HG02610 (cell line): ENCODE measurements around the gene RFX3.

Experiments
- ATAC-seq: cut with Tn5 transposase; IDR thresholded peaks from one replicate; pipeline ENCODE4 v1.9.1; 2021; ENCODE audit warnings: mild to moderate bottlenecking, moderate library complexity; ENCODE audit not compliant: unreplicated experiment

The RFX3 gene

DNA sequence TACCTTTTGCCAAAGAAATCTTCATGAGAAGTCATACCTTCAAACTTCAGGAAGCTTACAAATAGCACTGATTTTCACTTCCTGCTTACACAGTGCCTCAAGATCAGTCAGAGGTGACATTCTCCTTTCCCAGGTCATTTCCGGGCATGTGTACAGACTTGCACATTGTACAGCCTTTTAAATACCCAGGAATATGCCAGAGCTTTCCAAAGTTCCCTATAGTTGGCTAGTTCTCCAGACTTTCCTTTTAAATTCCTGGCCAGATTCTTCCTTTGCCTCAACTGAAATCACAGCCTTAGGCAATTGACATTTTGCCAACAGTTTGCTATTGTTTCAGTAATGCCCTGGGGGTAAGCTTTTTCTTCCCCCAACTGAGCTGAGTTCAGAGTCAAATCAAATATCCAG lies 47.2 kb downstream of the RFX3 start:
- peak; percentile 41 for ATAC-seq

DNA sequence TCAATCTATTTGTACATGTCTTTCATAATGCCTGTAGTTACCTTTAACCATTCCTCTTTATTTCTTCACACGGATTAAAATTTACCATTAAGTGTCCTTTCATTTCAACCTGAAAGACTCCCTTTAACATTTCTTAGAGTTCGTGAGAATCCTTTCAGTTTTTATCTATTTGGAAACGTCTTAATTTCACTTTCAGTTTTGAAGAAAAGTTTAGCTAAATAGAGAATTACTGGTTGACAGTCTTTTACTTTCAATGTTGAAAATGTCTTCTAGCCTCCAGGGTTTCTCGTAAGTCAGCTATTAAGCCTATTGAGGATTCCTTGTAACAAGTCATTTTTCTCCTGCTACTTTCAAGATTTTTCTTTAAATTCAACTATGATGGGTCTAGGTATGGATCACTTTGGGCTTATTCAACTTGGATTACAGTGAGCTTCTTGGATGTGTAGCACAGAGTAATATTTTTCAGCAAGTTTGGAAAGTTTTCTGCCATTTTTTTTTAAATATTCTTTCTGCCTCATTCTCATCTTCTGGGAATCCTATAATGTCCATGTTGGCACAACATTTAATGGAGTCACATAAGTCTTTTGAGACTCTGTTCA lies 48.5 kb downstream of the RFX3 start:
- ATAC-seq, result peak; percentile 18

DNA sequence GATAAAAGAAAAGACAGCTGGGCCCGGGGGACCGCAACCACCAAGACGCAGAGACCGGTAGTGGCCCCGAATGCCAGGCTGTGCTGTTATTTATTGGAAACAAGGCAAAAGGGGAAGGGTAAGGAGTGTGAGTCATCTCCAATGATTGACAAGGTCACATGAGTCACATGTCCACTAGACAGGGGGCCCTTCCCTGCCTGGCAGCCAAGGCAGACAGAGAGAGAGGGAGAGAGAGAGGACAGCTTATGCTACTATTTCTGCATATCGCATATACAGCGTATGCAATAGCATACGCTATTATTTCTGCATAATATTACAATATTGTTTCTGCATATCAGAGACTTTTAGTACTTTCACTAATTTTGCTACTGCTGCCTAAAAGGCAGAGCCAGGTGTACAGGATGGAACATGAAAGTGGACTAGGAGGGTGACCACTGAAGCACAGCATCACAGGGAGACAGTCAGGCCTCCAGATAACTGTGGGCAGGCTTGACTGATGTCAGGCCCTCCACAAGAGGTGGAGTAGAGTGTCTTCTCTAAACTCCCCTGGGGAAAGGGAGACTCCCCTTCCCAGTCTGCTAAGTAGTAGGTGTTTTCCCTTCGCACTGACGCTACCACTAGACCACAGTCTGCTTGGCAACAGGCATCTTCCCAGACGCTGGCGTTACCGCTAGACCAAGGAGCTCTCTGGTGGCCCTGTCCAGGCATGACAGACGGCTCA lies 50.3 kb downstream of the RFX3 start:
- ATAC-seq, result peak; percentile 22

DNA sequence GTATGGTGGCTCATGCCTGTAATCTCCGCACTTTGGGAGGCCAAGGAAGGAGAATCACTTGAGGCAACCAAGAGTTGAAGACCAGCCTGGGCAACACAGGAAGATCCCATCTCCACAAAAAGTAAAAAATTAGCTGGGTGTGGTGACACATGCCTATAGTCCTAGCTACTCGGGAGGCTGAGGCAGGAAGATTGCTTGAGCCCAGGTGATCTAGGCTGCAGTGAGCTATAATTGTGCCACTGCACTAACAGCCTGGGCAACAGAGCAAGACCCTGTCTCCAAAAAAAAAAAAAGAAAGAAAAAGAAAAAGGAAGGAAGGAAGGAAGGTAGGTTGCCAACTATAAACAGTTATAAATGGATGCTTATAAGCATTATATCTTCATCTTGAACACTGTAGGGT lies 51.0 kb downstream of the RFX3 start:
- no peak for ATAC-seq

DNA sequence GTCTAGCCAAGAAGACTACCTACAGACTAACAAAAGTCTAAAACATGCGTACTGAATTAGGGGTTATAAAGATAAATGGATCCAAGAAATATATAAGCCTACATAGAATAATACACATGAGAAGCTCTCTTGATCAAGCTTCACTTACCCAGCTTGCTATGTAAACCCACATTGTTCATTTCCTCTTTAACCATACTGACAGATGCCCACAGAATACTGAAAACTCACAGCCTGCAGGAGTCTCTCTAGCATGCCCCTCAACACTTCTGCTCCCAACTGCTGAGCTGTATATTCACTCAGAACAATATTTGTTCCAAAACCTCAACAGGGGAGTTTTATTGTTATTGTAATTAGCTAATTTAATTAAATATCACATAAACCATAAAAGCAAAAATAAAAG lies 52.4 kb downstream of the RFX3 start:
- peak; percentile 44 for ATAC-seq

DNA sequence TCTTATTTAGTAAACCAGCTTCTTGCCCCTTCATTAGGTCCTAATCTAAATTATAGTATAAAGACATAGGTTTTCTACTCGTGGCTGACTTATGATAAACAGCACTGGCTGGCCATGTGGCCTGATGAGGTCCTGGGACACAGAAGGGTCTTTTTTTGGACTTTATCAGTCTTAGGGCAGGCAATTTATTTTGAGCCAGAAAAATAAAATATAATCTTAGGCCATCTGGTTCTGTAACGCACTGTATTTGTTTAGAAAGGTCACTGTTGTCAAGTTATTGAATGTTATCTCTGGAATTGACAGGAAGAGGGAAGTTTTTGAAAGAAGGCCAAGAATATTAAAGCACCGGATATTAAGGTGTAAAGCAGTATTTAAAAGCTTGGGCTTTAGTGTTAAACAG lies 53.9 kb downstream of the RFX3 start:
- no peak for ATAC-seq

DNA sequence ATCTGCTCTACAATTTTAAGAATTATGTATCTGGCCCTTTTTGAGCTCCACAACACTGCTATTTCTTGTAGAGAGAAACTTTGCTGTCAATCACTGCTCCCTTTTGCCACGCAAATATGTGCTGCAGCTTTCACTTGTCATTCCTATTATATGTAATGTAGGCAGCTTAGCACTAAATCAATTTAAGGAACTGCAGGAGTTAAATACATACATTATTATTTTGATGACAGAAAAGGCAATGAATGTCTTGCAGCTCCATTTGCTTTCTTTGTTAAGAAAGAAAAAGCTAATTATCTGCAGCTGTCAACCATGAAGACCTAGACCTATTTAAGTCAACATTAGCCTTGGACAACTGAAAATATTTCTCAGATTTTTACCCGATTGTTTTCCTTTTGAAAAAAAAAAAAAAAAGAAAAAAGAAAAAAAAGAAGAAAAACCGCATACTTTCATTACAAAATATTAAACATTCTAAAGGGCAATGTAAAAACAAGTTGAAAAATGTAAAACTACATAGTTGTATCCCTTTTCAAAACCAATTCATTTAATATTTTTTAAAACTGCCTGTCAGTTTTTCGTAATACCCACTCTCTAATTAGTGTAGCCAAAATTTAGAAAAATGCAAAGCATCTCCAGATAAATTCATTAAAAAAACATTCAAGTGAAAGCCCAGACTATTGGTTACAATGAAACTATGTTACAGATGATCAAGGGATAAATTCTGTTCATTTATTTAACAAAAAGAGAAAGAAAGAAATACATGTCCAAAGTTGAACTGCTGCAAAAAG lies 57.2 kb downstream of the RFX3 start:
- ATAC-seq, result no peak

DNA sequence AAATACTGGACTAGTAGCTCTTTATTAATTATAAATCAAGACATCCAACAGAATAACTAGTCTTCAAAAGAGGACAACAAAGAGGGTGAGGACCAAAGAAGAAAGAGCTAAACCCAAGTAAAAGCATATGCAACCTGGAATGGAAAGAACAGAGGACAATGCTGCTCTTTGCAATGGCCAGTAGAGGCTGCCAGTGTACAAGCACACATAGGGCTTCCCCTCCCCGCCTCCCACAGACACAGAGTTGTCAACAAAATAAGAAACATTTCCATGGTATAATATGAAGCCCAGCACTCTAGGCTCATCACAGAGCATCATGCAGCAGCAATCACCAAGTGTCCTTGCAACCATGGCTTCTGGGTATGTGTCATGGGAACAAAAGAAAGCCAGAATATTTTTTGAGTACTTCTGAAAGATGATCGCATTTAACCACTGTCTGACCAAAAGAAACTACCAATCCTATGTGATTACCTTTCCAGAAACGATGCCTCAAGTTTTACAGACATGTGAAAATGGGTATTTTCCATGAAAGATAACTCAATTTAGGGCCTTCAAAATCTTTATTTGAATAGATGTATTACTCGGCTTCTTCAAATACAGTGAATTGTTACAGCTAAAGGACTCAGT lies 58.1 kb downstream of the RFX3 start:
- peak; percentile 93 for ATAC-seq

DNA sequence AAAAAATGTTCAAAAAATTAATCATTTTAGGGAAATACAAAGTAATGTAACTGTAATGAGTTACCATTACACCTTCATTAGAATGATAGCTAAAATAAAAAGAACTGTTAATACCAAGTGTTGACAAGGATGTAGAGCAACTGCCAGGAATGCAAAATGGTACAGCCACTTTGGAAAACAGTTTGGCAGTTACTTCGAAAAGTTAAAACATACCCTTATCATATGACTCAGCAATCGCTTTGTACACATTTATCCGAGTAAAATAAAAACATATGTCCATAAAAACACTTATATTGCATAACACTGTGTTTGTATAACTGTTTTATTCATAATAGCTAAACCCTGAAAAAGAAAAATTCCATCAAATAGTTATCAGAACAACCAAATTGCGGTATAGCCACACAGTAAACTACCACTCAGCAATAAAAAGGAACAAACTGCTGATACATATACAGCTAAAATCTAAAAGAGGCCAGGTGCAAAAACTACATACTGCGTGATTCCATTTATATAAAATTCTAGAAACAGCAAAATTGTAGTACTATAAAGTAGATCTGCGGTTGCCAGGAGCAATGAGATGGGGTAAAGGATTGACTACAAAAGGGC lies 61.7 kb downstream of the RFX3 start:
- no peak for ATAC-seq

DNA sequence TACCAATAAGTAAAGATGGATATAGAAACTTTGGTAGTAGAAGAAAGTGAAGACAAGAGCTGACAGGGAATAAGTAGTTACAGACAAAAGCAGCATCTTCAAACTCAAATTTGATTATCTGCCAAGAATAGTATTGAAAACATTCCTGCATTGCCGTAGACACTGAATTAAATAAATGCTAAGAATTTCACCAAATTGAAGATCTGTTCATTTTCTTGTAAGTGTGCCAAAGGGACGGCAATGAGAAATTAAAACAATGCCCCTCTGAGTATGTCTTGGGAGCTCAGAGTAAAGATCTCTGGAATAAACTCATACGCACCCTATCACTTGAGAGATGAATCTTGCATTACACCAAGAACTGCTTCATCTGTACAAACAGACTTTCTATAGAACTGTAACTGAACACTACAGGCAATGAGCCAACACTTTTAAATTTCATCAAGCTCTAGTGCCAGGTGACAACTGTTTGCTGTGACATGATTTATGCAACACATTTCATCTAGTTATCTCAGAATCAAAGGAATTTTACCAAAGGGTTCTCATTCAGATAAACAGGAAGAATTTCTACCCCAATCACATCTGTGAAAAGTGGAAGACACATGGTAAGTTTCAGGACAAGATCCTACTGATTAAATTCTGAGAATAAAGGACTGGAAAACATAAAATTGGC lies 66.9 kb downstream of the RFX3 start:
- no peak for ATAC-seq

DNA sequence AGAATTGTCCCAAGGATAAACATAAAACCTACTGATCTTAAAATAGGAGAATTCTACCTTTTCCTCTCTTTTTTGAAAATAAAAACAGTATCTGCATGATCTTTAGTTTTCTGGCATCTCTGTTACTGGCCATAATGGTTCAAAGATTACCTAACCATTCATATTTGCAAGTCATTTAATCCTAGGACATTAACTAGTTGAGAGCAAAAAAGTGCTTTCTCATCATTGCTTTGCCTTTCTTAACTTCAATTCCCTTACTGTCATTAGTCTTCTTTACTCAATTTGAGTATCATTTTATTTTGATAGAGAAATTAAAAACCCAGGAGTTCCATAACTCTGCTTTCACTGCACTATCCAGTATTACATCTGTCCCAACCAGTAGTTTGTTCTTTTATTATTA lies 68.6 kb downstream of the RFX3 start:
- no peak for ATAC-seq

DNA sequence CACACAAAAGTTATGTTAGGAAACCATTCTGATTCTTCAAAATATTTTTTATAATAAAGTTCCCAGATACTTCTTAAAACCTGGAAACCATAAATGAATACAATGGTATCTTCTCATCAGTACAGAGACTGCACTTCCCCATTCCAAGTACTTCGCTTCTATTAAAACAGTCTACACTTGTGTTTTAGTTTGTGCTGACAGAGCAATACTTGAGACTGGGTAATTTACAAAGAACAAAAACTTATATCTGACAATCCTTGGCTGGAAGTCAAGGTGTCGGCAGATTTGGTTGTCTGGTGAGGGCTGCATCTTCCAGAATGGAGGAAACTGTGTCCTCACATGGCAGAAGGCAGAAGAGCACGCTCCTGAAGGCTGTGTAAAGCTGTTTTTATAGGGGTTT lies 70.1 kb downstream of the RFX3 start:
- ATAC-seq, result no peak

DNA sequence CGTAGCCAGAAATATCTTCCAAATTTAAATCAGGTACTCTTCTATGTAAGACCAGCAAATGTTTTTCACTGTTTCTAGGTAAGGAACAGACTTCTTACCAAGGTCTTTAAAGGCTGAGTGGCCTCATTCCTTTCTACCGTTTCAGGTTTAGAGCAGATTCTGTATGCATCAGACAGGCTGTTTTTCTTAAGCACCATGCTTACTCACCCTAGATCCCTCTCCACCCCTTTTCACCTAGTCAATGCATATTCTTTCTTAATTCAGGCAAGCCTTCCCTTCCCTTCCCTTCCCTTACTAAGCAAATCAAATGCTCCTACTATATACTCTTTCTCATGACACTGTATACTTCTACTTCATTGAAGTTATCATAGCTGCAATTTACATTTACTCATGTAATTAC lies 70.7 kb downstream of the RFX3 start:
- ATAC-seq, result no peak

DNA sequence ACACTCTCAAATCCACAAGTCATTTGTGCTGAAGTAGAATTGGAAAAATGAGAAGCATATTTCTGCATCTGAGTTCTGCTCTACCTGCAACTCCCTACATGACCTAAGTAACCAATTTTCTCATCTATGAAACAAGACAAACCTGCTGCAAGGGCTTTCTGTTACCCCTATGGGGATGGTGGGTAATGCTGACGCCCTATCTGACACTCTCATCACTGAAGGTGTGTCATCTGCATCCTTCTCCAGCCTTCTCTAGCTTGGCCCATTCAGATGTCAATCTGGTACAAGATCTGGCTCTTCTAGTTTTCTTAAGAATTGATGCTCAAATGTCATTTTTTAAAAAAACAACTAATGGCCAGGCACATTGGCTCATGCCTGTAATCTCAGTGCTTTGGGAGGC lies 73.8 kb downstream of the RFX3 start:
- no peak for ATAC-seq

DNA sequence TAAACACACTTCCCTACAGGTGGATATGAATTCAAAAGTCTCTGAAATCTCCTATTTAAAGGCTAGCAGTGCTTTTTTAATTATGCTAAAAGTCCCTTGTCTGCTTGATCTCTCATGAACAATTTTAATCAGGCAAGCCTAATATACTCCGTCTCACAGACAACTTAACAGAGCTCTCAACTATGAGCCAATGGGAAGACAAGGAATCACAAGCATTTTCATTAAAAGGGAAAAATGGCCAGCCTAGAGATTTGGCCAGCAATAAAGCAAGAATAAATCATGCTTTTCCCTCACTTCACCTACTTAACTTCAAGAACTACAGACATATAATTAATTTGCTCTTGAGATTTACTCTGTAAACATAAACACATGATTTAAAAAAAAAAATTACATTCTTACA lies 78.0 kb downstream of the RFX3 start:
- no peak for ATAC-seq

DNA sequence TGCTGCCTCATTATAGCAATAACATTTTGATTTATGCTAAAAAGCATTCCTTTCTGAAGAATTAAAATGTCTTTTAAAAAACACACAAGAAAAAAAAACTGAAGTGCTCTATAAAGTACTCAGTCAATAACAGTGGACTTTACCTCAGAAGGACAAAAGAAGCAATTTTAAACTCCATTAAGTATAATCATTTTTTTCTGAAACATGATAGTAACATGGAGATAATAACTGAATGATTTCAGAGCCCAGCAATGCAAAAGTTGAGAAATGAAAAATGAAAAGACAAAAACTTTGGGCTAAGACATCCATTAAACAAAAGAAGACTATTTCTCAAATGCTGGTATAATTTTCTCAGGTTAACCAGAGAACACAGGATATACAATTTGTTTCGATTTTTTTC lies 78.7 kb downstream of the RFX3 start:
- ATAC-seq, result no peak

DNA sequence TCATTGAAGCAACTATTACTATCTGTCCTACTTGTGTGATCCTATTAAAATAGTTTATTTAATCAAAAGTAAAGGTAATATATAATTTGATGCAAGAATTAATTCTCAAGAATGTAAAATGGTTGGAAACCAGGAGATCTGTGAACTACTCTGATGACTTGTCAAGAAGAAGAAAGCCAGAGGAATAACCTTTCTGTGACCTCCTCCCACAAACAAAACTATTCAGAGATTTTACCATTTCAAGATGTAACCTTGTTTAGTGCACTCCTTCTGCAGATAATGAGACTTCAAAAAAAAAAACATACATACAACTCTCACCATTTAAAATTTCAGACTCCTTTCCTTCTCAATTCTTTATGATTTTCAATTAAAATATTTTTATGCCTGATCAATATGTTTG lies 79.5 kb downstream of the RFX3 start:
- no peak for ATAC-seq

DNA sequence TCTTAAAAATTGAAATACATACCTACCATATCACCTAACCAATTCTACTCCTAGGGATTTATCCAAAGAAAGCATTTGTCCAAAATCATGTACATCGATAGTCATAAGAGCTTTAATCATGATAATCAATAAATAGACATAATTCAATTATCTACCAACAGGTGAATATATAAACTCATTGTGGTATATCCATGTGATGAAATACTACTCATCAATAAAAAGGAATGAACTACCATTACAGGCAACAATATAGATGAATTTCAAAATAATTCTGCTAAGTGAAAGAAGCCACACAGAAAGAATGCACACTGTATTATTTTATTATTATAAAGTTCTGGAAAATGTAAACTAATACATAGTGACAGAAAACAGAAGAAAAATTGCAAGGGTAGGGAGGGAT lies 81.8 kb downstream of the RFX3 start:
- ATAC-seq, result no peak

DNA sequence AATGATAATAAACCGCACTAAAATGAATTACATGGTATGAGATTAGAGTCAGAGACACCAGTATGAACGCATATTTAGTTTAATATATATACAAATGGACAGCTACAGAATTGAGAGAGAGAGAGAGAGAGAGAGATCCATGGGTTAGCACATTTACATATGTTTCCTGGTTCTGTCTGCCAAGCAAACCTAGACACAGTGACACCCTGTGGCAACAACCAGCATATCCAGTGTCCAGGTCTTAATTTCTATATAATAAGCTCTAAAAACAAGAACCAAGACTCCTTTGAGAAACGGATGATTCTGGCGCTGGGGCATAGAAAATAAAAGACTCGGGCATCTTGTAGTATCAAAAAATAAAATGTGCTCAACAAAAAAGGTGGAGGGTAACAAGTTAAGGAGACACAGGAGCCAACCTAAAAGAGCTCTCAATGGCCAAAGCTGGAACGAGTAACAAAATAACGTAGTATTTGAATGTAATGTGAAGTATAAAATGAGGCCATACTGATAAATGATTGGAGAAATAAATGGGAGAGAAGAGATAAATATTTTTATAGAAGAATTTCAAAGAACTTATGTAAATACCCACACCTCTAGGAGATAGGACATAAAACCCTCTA lies 84.5 kb downstream of the RFX3 start:
- peak; percentile 93 for ATAC-seq
